HG03280 (cell line): ENCODE measurements around the gene SPDYE2B.
"Not testable (repeated sequence)": the region's sequence is repeated elsewhere in the genome, so short reads cannot be mapped to it uniquely, and the experiment has no call there.

Experiments used
- ATAC-seq: cut with Tn5 transposase; IDR thresholded peaks from one replicate; pipeline ENCODE4 v1.9.1; 2021; ENCODE audit warnings: mild to moderate bottlenecking, moderate library complexity; ENCODE audit not compliant: unreplicated experiment

The SPDYE2B gene

GRCh38 chr7:102642691-102643090, 7.4 kb upstream of the SPDYE2B start, which contains the start of gene UPK3BL1:
Gene UPK3BL1, minus strand, starts transcription at chr7:102642791. Its CDS starts 50 bp downstream, at chr7:102642741.
- not testable (repeated sequence) for ATAC-seq

GRCh38 chr7:102643404-102643803, 6.7 kb upstream of the SPDYE2B start:
- ATAC-seq: not testable (repeated sequence)

- not testable (repeated sequence) for ATAC-seq
Observed at GRCh38 chr7:102647813-102648212, 2.3 kb upstream of the SPDYE2B start.

GRCh38 chr7:102664765-102665164, 14.6 kb downstream of the SPDYE2B start:
- ATAC-seq: not testable (repeated sequence)

GRCh38 chr7:102666850-102667249, 16.7 kb downstream of the SPDYE2B start:
- ATAC-seq: not testable (repeated sequence)

GRCh38 chr7:102667523-102667922, 17.4 kb downstream of the SPDYE2B start:
- ATAC-seq: not testable (repeated sequence)

GRCh38 chr7:102671166-102671955, 21.2 kb downstream of the SPDYE2B start, which contains the start of gene POLR2J2:
Gene POLR2J2, minus strand, starts transcription at chr7:102671663. Its CDS starts 62 bp downstream, at chr7:102671601.
- ATAC-seq: peak; percentile 62

- ATAC-seq: peak; percentile 36
Observed at GRCh38 chr7:102671956-102672307, 21.8 kb downstream of the SPDYE2B start.

- not testable (repeated sequence) for ATAC-seq
Observed at GRCh38 chr7:102673447-102674067, 23.4 kb downstream of the SPDYE2B start.

- ATAC-seq: not testable (repeated sequence)
Observed at GRCh38 chr7:102675545-102675944, 25.4 kb downstream of the SPDYE2B start.

- not testable (repeated sequence) for ATAC-seq
Observed at GRCh38 chr7:102680780-102681179, 30.7 kb downstream of the SPDYE2B start.

- ATAC-seq: not testable (repeated sequence)
Observed at GRCh38 chr7:102682560-102682959, 32.4 kb downstream of the SPDYE2B start.

GRCh38 chr7:102688299-102689036, 38.3 kb downstream of the SPDYE2B start:
- ATAC-seq: peak; percentile 76

- peak; percentile 65 for ATAC-seq
Observed at GRCh38 chr7:102689436-102690282, 39.5 kb downstream of the SPDYE2B start.

- ATAC-seq: not testable (repeated sequence)
Observed at GRCh38 chr7:102690602-102691001, 40.5 kb downstream of the SPDYE2B start.

- ATAC-seq: not testable (repeated sequence)
Observed at GRCh38 chr7:102694008-102694407, 43.9 kb downstream of the SPDYE2B start.

- ATAC-seq: peak; percentile 67
Observed at GRCh38 chr7:102695033-102695552, 45.0 kb downstream of the SPDYE2B start.

- not testable (repeated sequence) for ATAC-seq
Observed at GRCh38 chr7:102696009-102696408, 45.9 kb downstream of the SPDYE2B start.

- not testable (repeated sequence) for ATAC-seq
Observed at GRCh38 chr7:102697642-102698512, 47.8 kb downstream of the SPDYE2B start.
